GM10266 (cell line): ENCODE results near the gene NLGN1.
"Not testable (repeated sequence)": the region's sequence is repeated elsewhere in the genome, so short reads cannot be mapped to it uniquely, and the experiment has no call there.

Experiments
- DNase-seq: peaks from one replicate; pipeline ENCODE4 v3.0.0; 2012; ENCODE audit errors: extremely low spot score
- TF ChIP-seq, protein P1 (sequence below): IDR thresholded peaks from 2 replicates; pipeline ENCODE4 v1.5.1; 2012; ENCODE audit warnings: mild to moderate bottlenecking, low read depth; ENCODE audit not compliant: control insufficient read depth, insufficient read depth; ENCODE audit errors: missing control alignments

Gene NLGN1

DNA sequence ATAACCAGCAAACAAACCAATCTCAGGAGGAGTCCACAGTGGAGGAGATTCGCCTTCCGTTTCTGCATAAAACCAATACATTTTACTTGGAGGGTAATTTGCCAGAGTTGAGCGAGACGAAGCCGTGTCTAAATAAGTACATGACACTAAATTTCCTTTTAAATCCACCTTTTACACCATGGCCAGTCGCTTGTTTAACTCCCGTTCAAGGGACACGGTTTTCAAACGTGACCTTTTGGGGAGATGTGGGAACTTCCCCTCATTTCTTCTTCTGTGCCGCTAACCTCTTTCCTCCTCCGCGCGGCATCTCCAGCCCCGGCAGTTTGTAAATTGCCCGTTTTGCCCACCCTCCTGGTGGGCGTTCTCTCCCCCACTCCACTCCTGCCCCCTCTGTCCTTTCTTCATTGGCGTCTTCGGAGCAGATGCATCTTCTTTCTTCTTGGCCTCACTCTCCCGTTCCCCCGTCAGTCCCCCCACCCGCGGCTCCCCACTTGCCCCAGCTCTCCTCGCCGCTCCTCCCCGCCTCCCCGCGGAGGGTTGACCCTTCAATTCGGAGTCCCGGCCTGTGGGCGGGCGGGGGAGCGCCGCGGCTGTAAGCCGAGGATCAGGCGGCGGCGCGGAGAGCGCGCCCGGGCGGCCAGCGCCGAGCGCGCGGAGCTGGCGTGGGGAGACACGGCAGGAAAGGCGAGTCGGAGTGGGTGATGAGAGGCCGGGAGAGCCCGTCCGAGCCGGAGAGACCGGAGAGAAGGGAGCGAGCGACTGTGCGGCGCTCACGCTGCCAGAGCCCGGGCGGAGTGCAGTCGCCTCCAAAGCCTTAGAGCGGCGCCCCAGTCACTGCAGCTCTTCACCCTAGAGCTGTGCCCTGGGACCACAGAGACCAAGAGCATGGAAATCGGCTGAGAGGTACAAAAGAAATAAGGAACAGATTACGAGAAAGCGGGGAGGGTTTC is at the start of gene NLGN1:
NLGN1 (plus strand) TSS at position 584 of the 950 bp plus-strand sequence.
- peak; percentile 48 for DNase-seq
- TF ChIP-seq, protein P1, sequence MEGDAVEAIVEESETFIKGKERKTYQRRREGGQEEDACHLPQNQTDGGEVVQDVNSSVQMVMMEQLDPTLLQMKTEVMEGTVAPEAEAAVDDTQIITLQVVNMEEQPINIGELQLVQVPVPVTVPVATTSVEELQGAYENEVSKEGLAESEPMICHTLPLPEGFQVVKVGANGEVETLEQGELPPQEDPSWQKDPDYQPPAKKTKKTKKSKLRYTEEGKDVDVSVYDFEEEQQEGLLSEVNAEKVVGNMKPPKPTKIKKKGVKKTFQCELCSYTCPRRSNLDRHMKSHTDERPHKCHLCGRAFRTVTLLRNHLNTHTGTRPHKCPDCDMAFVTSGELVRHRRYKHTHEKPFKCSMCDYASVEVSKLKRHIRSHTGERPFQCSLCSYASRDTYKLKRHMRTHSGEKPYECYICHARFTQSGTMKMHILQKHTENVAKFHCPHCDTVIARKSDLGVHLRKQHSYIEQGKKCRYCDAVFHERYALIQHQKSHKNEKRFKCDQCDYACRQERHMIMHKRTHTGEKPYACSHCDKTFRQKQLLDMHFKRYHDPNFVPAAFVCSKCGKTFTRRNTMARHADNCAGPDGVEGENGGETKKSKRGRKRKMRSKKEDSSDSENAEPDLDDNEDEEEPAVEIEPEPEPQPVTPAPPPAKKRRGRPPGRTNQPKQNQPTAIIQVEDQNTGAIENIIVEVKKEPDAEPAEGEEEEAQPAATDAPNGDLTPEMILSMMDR = no peak

DNA sequence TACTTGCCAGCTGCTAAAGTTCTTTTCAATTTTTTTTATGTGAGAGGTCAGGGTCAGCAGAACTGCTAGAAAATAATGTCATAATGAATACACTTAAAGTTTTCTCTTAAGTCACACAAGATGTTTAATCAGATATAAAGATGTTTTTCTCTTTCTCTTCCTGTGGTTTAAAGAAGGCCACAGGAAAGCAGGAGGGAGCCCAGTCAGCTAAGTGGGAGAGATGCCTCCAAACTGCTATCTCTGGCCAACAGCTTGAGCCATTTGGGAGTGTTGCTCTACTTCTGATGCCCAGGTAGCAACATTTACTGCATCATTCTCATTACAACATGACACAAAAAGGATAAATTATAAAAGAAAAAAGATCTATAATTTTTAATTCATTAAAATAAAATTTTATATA is 45.7 kb upstream of the NLGN1 start:
- TF ChIP-seq, protein P1 = no peak
- DNase-seq = no peak

DNA sequence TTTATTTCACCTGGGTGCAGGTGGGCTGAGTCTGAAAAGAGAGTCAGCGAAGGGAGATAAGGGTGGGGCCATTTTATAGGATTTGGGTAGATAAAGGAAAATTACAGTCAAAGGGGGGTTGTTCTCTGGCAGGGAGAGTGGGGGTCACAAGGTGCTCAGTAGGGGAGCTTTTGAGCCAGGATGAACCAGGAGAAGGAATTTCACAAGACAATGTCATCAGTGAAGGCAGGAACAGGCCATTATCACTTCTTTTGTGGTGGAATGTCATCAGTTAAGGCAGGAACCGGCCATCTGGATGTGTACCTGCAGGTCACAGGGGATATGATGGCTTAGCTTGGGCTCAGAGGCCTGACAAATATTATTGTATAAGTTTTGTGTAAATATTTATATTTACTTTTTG is 44.4 kb upstream of the NLGN1 start:
- DNase-seq = not testable (repeated sequence)

DNA sequence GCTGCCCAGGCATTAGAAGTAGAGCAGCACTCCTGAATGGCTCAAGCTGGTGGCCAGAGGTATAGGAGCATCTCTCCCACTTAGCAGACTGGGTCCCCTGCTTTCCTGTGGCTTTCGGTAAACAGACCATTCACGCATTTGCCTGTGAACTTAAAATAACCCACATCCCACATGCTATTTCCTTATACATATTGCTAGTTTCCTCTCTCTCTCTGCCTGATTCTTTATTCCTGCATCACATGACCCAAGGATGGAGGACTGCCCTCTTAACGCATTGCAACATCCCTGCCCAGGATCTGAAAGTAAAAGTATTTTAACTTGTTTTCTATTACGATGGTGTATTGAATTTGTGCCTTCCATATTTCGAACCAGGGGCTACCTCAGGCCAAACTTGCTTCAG is 43.4 kb upstream of the NLGN1 start:
- DNase-seq = no peak
- TF ChIP-seq, protein P1 = no peak

DNA sequence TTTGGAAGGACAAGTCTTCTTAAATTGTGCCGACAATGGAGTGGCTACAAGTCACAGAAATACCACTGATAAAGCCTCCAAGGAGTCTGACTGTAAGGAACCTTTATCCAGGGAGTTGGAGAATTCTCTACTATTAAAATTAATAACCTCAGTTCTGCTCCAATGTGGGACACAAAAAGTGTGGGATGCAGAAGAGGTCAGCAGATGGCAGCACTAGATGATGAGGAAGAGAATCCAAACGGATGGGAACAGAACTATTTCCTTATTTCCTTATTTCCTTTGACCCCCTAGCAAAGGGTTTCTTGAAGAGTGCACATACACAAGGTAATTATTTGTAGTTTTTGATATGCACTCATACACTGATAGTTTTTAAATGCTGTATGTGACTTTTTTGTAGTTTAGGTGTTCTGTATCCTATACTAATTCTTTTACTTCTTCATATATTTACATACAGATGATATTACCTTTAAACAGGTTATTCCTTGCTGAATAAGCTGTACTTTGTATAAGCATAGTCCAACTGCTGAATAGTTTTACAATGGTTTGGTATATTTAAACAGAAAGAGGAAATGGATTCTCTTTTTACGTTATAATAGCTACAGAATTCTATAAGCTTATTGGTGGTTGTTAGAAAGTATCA is 25.6 kb upstream of the NLGN1 start:
- no peak for DNase-seq
- TF ChIP-seq, protein P1 = peak; percentile 56

DNA sequence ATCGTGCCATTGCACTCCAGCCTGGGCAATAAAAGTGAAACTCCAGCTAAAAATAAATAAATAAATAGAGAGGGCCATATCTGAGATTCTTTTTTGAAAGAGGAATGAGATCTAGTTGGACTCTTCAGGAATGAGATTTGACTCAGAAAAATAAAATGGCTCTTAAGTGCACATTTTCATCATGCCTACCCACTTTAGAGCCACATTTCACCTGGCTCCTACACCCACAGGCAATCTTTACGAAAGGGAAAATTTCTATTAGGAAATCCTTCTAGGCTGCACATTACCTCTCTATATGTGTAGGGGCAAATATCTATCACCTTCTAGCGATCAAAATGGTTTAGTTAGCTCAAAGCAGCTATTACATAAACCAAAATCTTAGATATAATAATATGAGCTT is 16.9 kb upstream of the NLGN1 start:
- TF ChIP-seq, protein P1 = no peak
- no peak for DNase-seq

DNA sequence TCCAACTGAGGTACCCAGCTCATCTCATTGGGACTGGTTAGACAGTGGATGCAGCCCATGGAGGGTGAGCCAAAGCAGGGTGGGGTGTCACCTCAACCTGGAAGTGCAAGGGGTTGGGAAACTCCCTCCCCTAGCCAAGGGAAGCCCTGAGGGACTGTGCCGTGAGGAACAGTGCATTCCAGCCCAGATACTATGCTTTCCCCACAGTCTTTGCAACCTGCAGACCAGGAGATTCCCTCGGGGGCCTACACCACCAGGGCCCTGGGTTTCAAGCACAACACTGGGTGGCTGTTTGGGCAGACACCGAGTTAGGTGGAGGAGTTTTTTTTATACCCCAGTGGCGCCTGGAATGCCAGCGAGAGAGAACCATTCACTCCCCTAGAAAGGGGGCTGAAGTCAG is 15.6 kb upstream of the NLGN1 start:
- not testable (repeated sequence) for DNase-seq

DNA sequence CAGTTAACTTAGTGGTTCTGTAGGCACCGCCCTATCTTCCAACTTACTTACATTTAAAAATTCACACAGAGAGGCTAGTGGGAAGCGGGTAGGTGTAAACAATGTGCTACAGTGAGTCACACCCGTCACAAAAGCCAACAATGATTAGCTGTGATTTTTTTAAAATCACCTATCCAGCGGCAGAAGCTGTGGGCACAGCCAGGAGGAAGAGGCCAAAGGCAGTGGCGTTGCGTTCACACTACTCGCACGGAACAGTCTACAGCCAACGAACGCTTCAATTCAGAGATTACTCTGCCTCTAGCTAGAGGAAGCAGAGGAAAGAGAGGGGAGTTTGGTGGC is 2.5 kb upstream of the NLGN1 start:
- no peak for DNase-seq
- TF ChIP-seq, protein P1 = no peak
